Measurements from ENCODE around the gene MYL11.

MYL11 gene

GRCh38 chr16:30358990-30359870, 15.4 kb upstream of the MYL11 start:
- no peak overlapping the region for H2AK5ac ChIP-seq (ENCODE audit: low read length, severe bottlenecking)
- H2AFZ ChIP-seq (ENCODE audit: low read depth, low read length): no peak overlapping the region
- H4K8ac ChIP-seq (ENCODE audit: low read length): no peak overlapping the region
- H4K91ac ChIP-seq (ENCODE audit: low read length): no peak overlapping the region
- H3K4ac ChIP-seq (ENCODE audit: low read depth in 1 of 2, low read length in 2 of 2): no peak overlapping the region
- no peak overlapping the region for H3K27ac ChIP-seq (ENCODE audit: low read length, poor library complexity, severe bottlenecking)
- peaks cover 53 to 57% of the 10 kb centered on the region in 2 experiments for H3K36me3 ChIP-seq (ENCODE audit: control insufficient read depth in 1 of 2, insufficient read depth in 2 of 2, low read depth in 1 of 2, low read length in 2 of 2)
- peaks cover 34% of the 10 kb centered on the region for H3K79me1 ChIP-seq (replicated peaks; ENCODE audit: low read length, poor library complexity, severe bottlenecking)
- no peak overlapping the region for H3K4me3 ChIP-seq (ENCODE audit: insufficient read depth in 1 of 2, low read depth in 1 of 2, low read length in 2 of 2)
- H3K18ac ChIP-seq (ENCODE audit: low read depth in 1 of 2, low read length in 2 of 2): no peak overlapping the region
- no peak overlapping the region for H3K14ac ChIP-seq (ENCODE audit: low read length in 2 of 2)
- WGBS: 96% methylated on average over 27 of the region's 28 CpGs
- H2BK15ac ChIP-seq (ENCODE audit: low read depth, poor library complexity, severe bottlenecking): no peak overlapping the region
- H3K4me1 ChIP-seq (ENCODE audit: control insufficient read depth, insufficient read depth, low read depth, low read length): peaks cover 18% of the 10 kb centered on the region
- no peaks in the 10 kb centered on the region for H3K9me3 ChIP-seq (ENCODE audit: control insufficient read depth, low read length)
- no peaks in the 10 kb centered on the region for H3K27me3 ChIP-seq (ENCODE audit: control insufficient read depth in 1 of 2, insufficient read depth in 1 of 2, low read length in 2 of 2)
- H3K9ac ChIP-seq (ENCODE audit: low read length): no peak overlapping the region
- H2BK5ac ChIP-seq (ENCODE audit: low read depth, low read length, poor library complexity, severe bottlenecking): no peak overlapping the region
- DNase-seq: no peak
- H2BK120ac ChIP-seq (ENCODE audit: low read depth, low read length): no peak overlapping the region
- no peak overlapping the region for H2BK12ac ChIP-seq (ENCODE audit: low read length in 2 of 2)
- H3K4me2 ChIP-seq (ENCODE audit: low read length, poor library complexity, severe bottlenecking): no peak overlapping the region
- H3K23ac ChIP-seq (ENCODE audit: low read length in 2 of 2): no peak overlapping the region

DNA sequence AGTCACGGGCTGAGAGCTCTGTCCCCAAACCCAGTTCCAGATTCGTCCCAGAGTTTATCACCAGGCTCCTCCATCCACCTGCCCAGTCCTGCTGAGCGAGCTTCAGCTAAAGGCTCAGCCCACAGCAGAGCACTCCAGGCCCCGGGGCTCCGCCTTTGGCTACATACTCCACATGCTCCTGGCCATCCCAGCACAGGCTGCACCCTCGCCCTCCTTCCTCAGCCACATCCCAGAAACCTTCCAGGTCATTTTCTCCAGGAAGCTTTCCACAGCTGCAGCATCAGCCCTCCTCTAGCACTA, 14.8 kb upstream of the MYL11 start:
- Histone ChIP-seq H4K8ac (ENCODE audit: low read length) (no peak overlapping the region), H3K4ac (ENCODE audit: low read depth in 1 of 2, low read length in 2 of 2) (no peak overlapping the region), H3K27me3 (ENCODE audit: control insufficient read depth in 1 of 2, insufficient read depth in 1 of 2, low read length in 2 of 2) (no peaks in the 10 kb centered on the region), H3K9me3 (ENCODE audit: control insufficient read depth, low read length) (no peaks in the 10 kb centered on the region), H3K27ac (ENCODE audit: low read length, poor library complexity, severe bottlenecking) (no peak overlapping the region), H3K4me2 (ENCODE audit: low read length, poor library complexity, severe bottlenecking) (no peak overlapping the region), H2BK12ac (ENCODE audit: low read length in 2 of 2) (no peak overlapping the region), H3K4me3 (ENCODE audit: insufficient read depth in 1 of 2, low read depth in 1 of 2, low read length in 2 of 2) (no peak overlapping the region), H3K79me1 (replicated peaks; ENCODE audit: low read length, poor library complexity, severe bottlenecking) (peaks cover 35% of the 10 kb centered on the region), H2AK5ac (ENCODE audit: low read length, severe bottlenecking) (no peak overlapping the region), H3K18ac (ENCODE audit: low read depth in 1 of 2, low read length in 2 of 2) (no peak overlapping the region), H3K4me1 (ENCODE audit: control insufficient read depth, insufficient read depth, low read depth, low read length) (peaks cover 19% of the 10 kb centered on the region), H3K14ac (ENCODE audit: low read length in 2 of 2) (no peak overlapping the region), H2AFZ (ENCODE audit: low read depth, low read length) (no peak overlapping the region), H3K23ac (ENCODE audit: low read length in 2 of 2) (no peak overlapping the region), H3K36me3 (ENCODE audit: control insufficient read depth in 1 of 2, insufficient read depth in 2 of 2, low read depth in 1 of 2, low read length in 2 of 2) (peaks cover 58 to 63% of the 10 kb centered on the region in 2 experiments), H4K91ac (ENCODE audit: low read length) (no peak overlapping the region), H2BK5ac (ENCODE audit: low read depth, low read length, poor library complexity, severe bottlenecking) (no peak overlapping the region), H3K9ac (ENCODE audit: low read length) (no peak overlapping the region), H2BK15ac (ENCODE audit: low read depth, poor library complexity, severe bottlenecking) (no peak overlapping the region), H2BK120ac (ENCODE audit: low read depth, low read length) (no peak overlapping the region)
- DNase-seq: no peak
- 97% methylated on average over 6 of the region's 6 CpGs for WGBS

- no peak overlapping the region for H2AK5ac ChIP-seq (ENCODE audit: low read length, severe bottlenecking)
Observed at GRCh38 chr16:30361180-30361579, 13.4 kb upstream of the MYL11 start.

GRCh38 chr16:30365200-30365599, 9.4 kb upstream of the MYL11 start:
- Histone ChIP-seq H3K27ac (ENCODE audit: low read length, poor library complexity, severe bottlenecking) (no peak overlapping the region), H3K9ac (ENCODE audit: low read length) (no peak overlapping the region), H3K4me2 (ENCODE audit: low read length, poor library complexity, severe bottlenecking) (no peak overlapping the region), H2BK15ac (ENCODE audit: low read depth, poor library complexity, severe bottlenecking) (no peak overlapping the region), H3K14ac (ENCODE audit: low read length in 2 of 2) (no peak overlapping the region), H3K36me3 (ENCODE audit: control insufficient read depth in 1 of 2, insufficient read depth in 2 of 2, low read depth in 1 of 2, low read length in 2 of 2) (peaks cover 25 to 48% of the 10 kb centered on the region in 2 experiments), H2BK5ac (ENCODE audit: low read depth, low read length, poor library complexity, severe bottlenecking) (no peak overlapping the region), H3K4me1 (ENCODE audit: control insufficient read depth, insufficient read depth, low read depth, low read length) (peaks cover 24% of the 10 kb centered on the region), H2BK12ac (ENCODE audit: low read length in 2 of 2) (no peak overlapping the region), H2AK5ac (ENCODE audit: low read length, severe bottlenecking) (no peak overlapping the region), H3K27me3 (ENCODE audit: control insufficient read depth in 1 of 2, insufficient read depth in 1 of 2, low read length in 2 of 2) (no peaks in the 10 kb centered on the region), H3K79me1 (replicated peaks; ENCODE audit: low read length, poor library complexity, severe bottlenecking) (peaks cover 7% of the 10 kb centered on the region), H4K91ac (ENCODE audit: low read length) (no peak overlapping the region), H2BK120ac (ENCODE audit: low read depth, low read length) (no peak overlapping the region), H3K18ac (ENCODE audit: low read depth in 1 of 2, low read length in 2 of 2) (no peak overlapping the region), H3K4me3 (ENCODE audit: insufficient read depth in 1 of 2, low read depth in 1 of 2, low read length in 2 of 2) (no peak overlapping the region), H2AFZ (ENCODE audit: low read depth, low read length) (no peak overlapping the region), H3K4ac (ENCODE audit: low read depth in 1 of 2, low read length in 2 of 2) (no peak overlapping the region), H3K23ac (ENCODE audit: low read length in 2 of 2) (no peak overlapping the region), H4K8ac (ENCODE audit: low read length) (no peak overlapping the region), H3K9me3 (ENCODE audit: control insufficient read depth, low read length) (no peaks in the 10 kb centered on the region)
- 96% methylated on average over 10 of the region's 10 CpGs for WGBS
- DNase-seq: no peak

More at GRCh38 chr16:30361180-30361579, 13.4 kb upstream of the MYL11 start:
- H2BK5ac ChIP-seq (ENCODE audit: low read depth, low read length, poor library complexity, severe bottlenecking): no peak overlapping the region
- H3K27ac ChIP-seq (ENCODE audit: low read length, poor library complexity, severe bottlenecking): no peak overlapping the region
- 96% methylated on average over 7 of the region's 7 CpGs for WGBS
- H2AFZ ChIP-seq (ENCODE audit: low read depth, low read length): no peak overlapping the region
- H3K9ac ChIP-seq (ENCODE audit: low read length): no peak overlapping the region
- H2BK12ac ChIP-seq (ENCODE audit: low read length in 2 of 2): no peak overlapping the region
- H3K4me2 ChIP-seq (ENCODE audit: low read length, poor library complexity, severe bottlenecking): no peak overlapping the region
- DNase-seq: no peak
- no peaks in the 10 kb centered on the region for H3K9me3 ChIP-seq (ENCODE audit: control insufficient read depth, low read length)
- no peak overlapping the region for H3K4me3 ChIP-seq (ENCODE audit: insufficient read depth in 1 of 2, low read depth in 1 of 2, low read length in 2 of 2)
- H3K23ac ChIP-seq (ENCODE audit: low read length in 2 of 2): no peak overlapping the region
- H3K27me3 ChIP-seq (ENCODE audit: control insufficient read depth in 1 of 2, insufficient read depth in 1 of 2, low read length in 2 of 2): no peaks in the 10 kb centered on the region
- H2BK15ac ChIP-seq (ENCODE audit: low read depth, poor library complexity, severe bottlenecking): no peak overlapping the region
- H3K4ac ChIP-seq (ENCODE audit: low read depth in 1 of 2, low read length in 2 of 2): no peak overlapping the region
- no peak overlapping the region for H4K91ac ChIP-seq (ENCODE audit: low read length)
- H3K14ac ChIP-seq (ENCODE audit: low read length in 2 of 2): no peak overlapping the region
- H3K79me1 ChIP-seq (replicated peaks; ENCODE audit: low read length, poor library complexity, severe bottlenecking): peaks cover 33% of the 10 kb centered on the region
- no peak overlapping the region for H2BK120ac ChIP-seq (ENCODE audit: low read depth, low read length)
- no peak overlapping the region for H3K18ac ChIP-seq (ENCODE audit: low read depth in 1 of 2, low read length in 2 of 2)
- H3K4me1 ChIP-seq (ENCODE audit: control insufficient read depth, insufficient read depth, low read depth, low read length): peaks cover 14% of the 10 kb centered on the region
- peaks cover 62 to 75% of the 10 kb centered on the region in 2 experiments for H3K36me3 ChIP-seq (ENCODE audit: control insufficient read depth in 1 of 2, insufficient read depth in 2 of 2, low read depth in 1 of 2, low read length in 2 of 2)
- no peak overlapping the region for H4K8ac ChIP-seq (ENCODE audit: low read length)
